ENCODE results near the gene TIE1. TPM values are rescaled to one million over a fixed set of nuclear protein-coding genes. Genes with fewer than 3 reads are reported as not detected.

Gene TIE1
- total RNA-seq, 1 experiment from 2014 or later, result not detected

GRCh38 chr1:43311521-43311920 is 10.7 kb downstream of the TIE1 start:
- no peak for DNase-seq (ENCODE audit: low spot score)

GRCh38 chr1:43312212-43312623 is 11.4 kb downstream of the TIE1 start:
- DNase-seq (ENCODE audit: low spot score), result no peak

GRCh38 chr1:43312663-43313515 is 12.1 kb downstream of the TIE1 start:
- DNase-seq (ENCODE audit: low spot score), result no peak

- peak; percentile 32 for DNase-seq (ENCODE audit: low spot score)
Observed at GRCh38 chr1:43313771-43314170, 13.0 kb downstream of the TIE1 start.

- DNase-seq (ENCODE audit: low spot score), result no peak
Observed at GRCh38 chr1:43314233-43314632, 13.5 kb downstream of the TIE1 start.

GRCh38 chr1:43315481-43315880 is 14.7 kb downstream of the TIE1 start:
- DNase-seq (ENCODE audit: low spot score), result no peak

GRCh38 chr1:43315963-43316737 is 15.4 kb downstream of the TIE1 start:
- DNase-seq (ENCODE audit: low spot score), result no peak

- DNase-seq (ENCODE audit: low spot score), result peak; percentile 11
Observed at GRCh38 chr1:43316738-43317520, 16.1 kb downstream of the TIE1 start.

- no peak for DNase-seq (ENCODE audit: low spot score)
Observed at GRCh38 chr1:43317817-43318471, 17.2 kb downstream of the TIE1 start.

GRCh38 chr1:43318831-43319230 is 18.0 kb downstream of the TIE1 start:
- DNase-seq (ENCODE audit: low spot score), result no peak

GRCh38 chr1:43319288-43319687 is 18.5 kb downstream of the TIE1 start:
- DNase-seq (ENCODE audit: low spot score), result no peak

GRCh38 chr1:43319766-43320165 is 19.0 kb downstream of the TIE1 start:
- DNase-seq (ENCODE audit: low spot score), result no peak

- DNase-seq (ENCODE audit: low spot score), result no peak
Observed at GRCh38 chr1:43321331-43321891, 20.6 kb downstream of the TIE1 start.

- DNase-seq (ENCODE audit: low spot score), result no peak
Observed at GRCh38 chr1:43322506-43322905, 21.7 kb downstream of the TIE1 start.

- no peak for DNase-seq (ENCODE audit: low spot score)
Observed at GRCh38 chr1:43324810-43325209, 24.0 kb downstream of the TIE1 start.

GRCh38 chr1:43325381-43325780 is 24.6 kb downstream of the TIE1 start:
- DNase-seq (ENCODE audit: low spot score), result no peak

- DNase-seq (ENCODE audit: low spot score), result no peak
Observed at GRCh38 chr1:43327549-43328292, 26.9 kb downstream of the TIE1 start.

- DNase-seq (ENCODE audit: low spot score), result no peak
Observed at GRCh38 chr1:43329995-43330751, 29.4 kb downstream of the TIE1 start.

GRCh38 chr1:43331688-43332087 is 30.9 kb downstream of the TIE1 start:
- DNase-seq (ENCODE audit: low spot score), result no peak

All from HT-29 (cell line).